ENCODE data around the gene CEP126.
"Not testable (repeated sequence)": the region's sequence is repeated elsewhere in the genome, so short reads cannot be mapped to it uniquely, and the experiment has no call there.

CEP126 gene

GRCh38 chr11:101960231-101960630 lies 45.4 kb downstream of the CEP126 start:
- Mint-ChIP-seq H3K4me1 (ENCODE audit: low read depth) (no peaks in the 10 kb centered on the region), H3K4me3 (no peak overlapping the region), H3K27me3 (no peaks in the 10 kb centered on the region), H3K36me3 (peaks cover 23% of the 10 kb centered on the region), H3K27ac (no peak overlapping the region), H3K9me3 (ENCODE audit: low read depth) (peaks cover 3% of the 10 kb centered on the region)

- H3K27me3 Mint-ChIP-seq; H3K4me1 Mint-ChIP-seq (ENCODE audit: low read depth): not testable (repeated sequence)
These were observed 49.4 kb downstream of the CEP126 start for GRCh38 chr11:101964200-101964599.

GRCh38 chr11:101974255-101974654 lies 59.4 kb downstream of the CEP126 start:
- Mint-ChIP-seq H3K27me3 (no peaks in the 10 kb centered on the region), H3K27ac (no peak overlapping the region), H3K4me3 (no peak overlapping the region), H3K36me3 (peaks cover 5% of the 10 kb centered on the region), H3K9me3 (ENCODE audit: low read depth) (peaks cover 5% of the 10 kb centered on the region), H3K4me1 (ENCODE audit: low read depth) (no peaks in the 10 kb centered on the region)

More at GRCh38 chr11:101964200-101964599, 49.4 kb downstream of the CEP126 start:
- not testable (repeated sequence) for H3K27ac Mint-ChIP-seq; H3K4me3 Mint-ChIP-seq; H3K9me3 Mint-ChIP-seq (ENCODE audit: low read depth)
- peaks cover 14% of the 10 kb centered on the region for H3K36me3 Mint-ChIP-seq

- Mint-ChIP-seq H3K4me3 (no peak overlapping the region), H3K27ac (no peak overlapping the region), H3K4me1 (ENCODE audit: low read depth) (no peaks in the 10 kb centered on the region), H3K27me3 (no peaks in the 10 kb centered on the region), H3K9me3 (ENCODE audit: low read depth) (peaks cover 5% of the 10 kb centered on the region), H3K36me3 (peaks cover 5% of the 10 kb centered on the region)
These were observed 60.0 kb downstream of the CEP126 start for GRCh38 chr11:101974771-101975170.

GRCh38 chr11:101975734-101976133 lies 60.9 kb downstream of the CEP126 start:
- H3K4me1 Mint-ChIP-seq (ENCODE audit: low read depth) = no peaks in the 10 kb centered on the region
- H3K9me3 Mint-ChIP-seq (ENCODE audit: low read depth) = peaks cover 5% of the 10 kb centered on the region
- peaks cover 5% of the 10 kb centered on the region for H3K36me3 Mint-ChIP-seq
- no peak overlapping the region for H3K27ac Mint-ChIP-seq
- no peaks in the 10 kb centered on the region for H3K27me3 Mint-ChIP-seq
- H3K4me3 Mint-ChIP-seq = no peak overlapping the region

- no peak overlapping the region for H3K27ac Mint-ChIP-seq
- H3K4me3 Mint-ChIP-seq = no peak overlapping the region
- H3K36me3 Mint-ChIP-seq = peaks cover 5% of the 10 kb centered on the region
- H3K9me3 Mint-ChIP-seq (ENCODE audit: low read depth) = no peaks in the 10 kb centered on the region
- H3K4me1 Mint-ChIP-seq (ENCODE audit: low read depth) = no peaks in the 10 kb centered on the region
- no peaks in the 10 kb centered on the region for H3K27me3 Mint-ChIP-seq
These were observed 72.6 kb downstream of the CEP126 start for GRCh38 chr11:101987370-101987769.

- no peak overlapping the region for H3K27ac Mint-ChIP-seq
- no peaks in the 10 kb centered on the region for H3K27me3 Mint-ChIP-seq
- H3K9me3 Mint-ChIP-seq (ENCODE audit: low read depth) = peaks cover 5% of the 10 kb centered on the region
- no peaks in the 10 kb centered on the region for H3K4me1 Mint-ChIP-seq (ENCODE audit: low read depth)
- peaks cover 11% of the 10 kb centered on the region for H3K36me3 Mint-ChIP-seq
- H3K4me3 Mint-ChIP-seq = no peak overlapping the region
These were observed 78.4 kb downstream of the CEP126 start for GRCh38 chr11:101993172-101993571.

- peaks cover 11% of the 10 kb centered on the region for H3K36me3 Mint-ChIP-seq
- H3K9me3 Mint-ChIP-seq (ENCODE audit: low read depth); H3K27ac Mint-ChIP-seq; H3K4me1 Mint-ChIP-seq (ENCODE audit: low read depth); H3K4me3 Mint-ChIP-seq; H3K27me3 Mint-ChIP-seq: not testable (repeated sequence)
These were observed 79.3 kb downstream of the CEP126 start for GRCh38 chr11:101994052-101994469.

GRCh38 chr11:101996111-101996510 lies 81.3 kb downstream of the CEP126 start:
- Mint-ChIP-seq H3K27ac (no peak overlapping the region), H3K4me1 (ENCODE audit: low read depth) (no peaks in the 10 kb centered on the region), H3K27me3 (no peaks in the 10 kb centered on the region), H3K4me3 (no peak overlapping the region), H3K36me3 (peaks cover 11% of the 10 kb centered on the region), H3K9me3 (ENCODE audit: low read depth) (peaks cover 5% of the 10 kb centered on the region)

GRCh38 chr11:102001657-102002338 lies 87.0 kb downstream of the CEP126 start:
- Mint-ChIP-seq H3K36me3 (no peaks in the 10 kb centered on the region), H3K4me1 (ENCODE audit: low read depth) (peaks cover 4% of the 10 kb centered on the region), H3K4me3 (no peak overlapping the region), H3K27ac (no peak overlapping the region), H3K27me3 (no peaks in the 10 kb centered on the region), H3K9me3 (ENCODE audit: low read depth) (no peaks in the 10 kb centered on the region)

GRCh38 chr11:102004220-102004619 lies 89.4 kb downstream of the CEP126 start:
- Mint-ChIP-seq H3K9me3 (ENCODE audit: low read depth) (no peaks in the 10 kb centered on the region), H3K4me3 (no peak overlapping the region), H3K27ac (no peak overlapping the region), H3K27me3 (peaks cover 2% of the 10 kb centered on the region), H3K36me3 (no peaks in the 10 kb centered on the region), H3K4me1 (ENCODE audit: low read depth) (peaks cover 4% of the 10 kb centered on the region)

GRCh38 chr11:102005306-102005705 lies 90.5 kb downstream of the CEP126 start:
- H3K27ac Mint-ChIP-seq = no peak overlapping the region
- peaks cover 4% of the 10 kb centered on the region for H3K4me1 Mint-ChIP-seq (ENCODE audit: low read depth)
- H3K4me3 Mint-ChIP-seq = no peak overlapping the region
- H3K9me3 Mint-ChIP-seq (ENCODE audit: low read depth) = no peaks in the 10 kb centered on the region
- H3K36me3 Mint-ChIP-seq = no peaks in the 10 kb centered on the region
- peaks cover 6% of the 10 kb centered on the region for H3K27me3 Mint-ChIP-seq

- peaks cover 4% of the 10 kb centered on the region for H3K4me1 Mint-ChIP-seq (ENCODE audit: low read depth)
- H3K27ac Mint-ChIP-seq = no peak overlapping the region
- H3K9me3 Mint-ChIP-seq (ENCODE audit: low read depth) = no peaks in the 10 kb centered on the region
- H3K36me3 Mint-ChIP-seq = no peaks in the 10 kb centered on the region
- H3K27me3 Mint-ChIP-seq = peaks cover 6% of the 10 kb centered on the region
- H3K4me3 Mint-ChIP-seq = no peak overlapping the region
These were observed 92.2 kb downstream of the CEP126 start for GRCh38 chr11:102006835-102007566.

GRCh38 chr11:102007567-102008437 lies 93.0 kb downstream of the CEP126 start:
- H3K27ac Mint-ChIP-seq = no peak overlapping the region
- peaks cover 4% of the 10 kb centered on the region for H3K4me1 Mint-ChIP-seq (ENCODE audit: low read depth)
- peaks cover 11% of the 10 kb centered on the region for H3K27me3 Mint-ChIP-seq
- H3K36me3 Mint-ChIP-seq = no peaks in the 10 kb centered on the region
- H3K4me3 Mint-ChIP-seq = no peak overlapping the region
- no peaks in the 10 kb centered on the region for H3K9me3 Mint-ChIP-seq (ENCODE audit: low read depth)
